HuH-7 (cell line): Measurements from ENCODE around the gene CDH4.
"Not testable (repeated sequence)": the region's sequence is repeated elsewhere in the genome, so short reads cannot be mapped to it uniquely, and the experiment has no call there.

Experiments used
- DNase-seq: peaks from one replicate; pipeline ENCODE4 v3.0.0; 2011; ENCODE audit warnings: low spot score

The CDH4 gene

GRCh38 chr20:61846074-61846473 lies 594.0 kb downstream of the CDH4 start:
- no peak for DNase-seq

GRCh38 chr20:61846741-61847419 lies 594.8 kb downstream of the CDH4 start:
- DNase-seq: no peak

- no peak for DNase-seq
These were observed 595.3 kb downstream of the CDH4 start for GRCh38 chr20:61847420-61847748.

- no peak for DNase-seq
These were observed 595.9 kb downstream of the CDH4 start for GRCh38 chr20:61847986-61848385.

- no peak for DNase-seq
These were observed 596.8 kb downstream of the CDH4 start for GRCh38 chr20:61848851-61849250.

- no peak for DNase-seq
These were observed 597.3 kb downstream of the CDH4 start for GRCh38 chr20:61849376-61849775.

- DNase-seq: no peak
These were observed 597.8 kb downstream of the CDH4 start for GRCh38 chr20:61849822-61850221.

- no peak for DNase-seq
These were observed 598.4 kb downstream of the CDH4 start for GRCh38 chr20:61850457-61850856.

GRCh38 chr20:61850926-61851900 lies 599.2 kb downstream of the CDH4 start:
- DNase-seq: no peak

GRCh38 chr20:61852268-61853072 lies 600.4 kb downstream of the CDH4 start:
- no peak for DNase-seq

GRCh38 chr20:61853073-61854005 lies 601.3 kb downstream of the CDH4 start:
- no peak for DNase-seq

- DNase-seq: not testable (repeated sequence)
These were observed 602.5 kb downstream of the CDH4 start for GRCh38 chr20:61854538-61854937.

- DNase-seq: no peak
These were observed 603.2 kb downstream of the CDH4 start for GRCh38 chr20:61855286-61855685.

GRCh38 chr20:61856626-61857413 lies 604.8 kb downstream of the CDH4 start:
- no peak for DNase-seq

- no peak for DNase-seq
These were observed 605.3 kb downstream of the CDH4 start for GRCh38 chr20:61857414-61857775.

GRCh38 chr20:61857884-61858283 lies 605.8 kb downstream of the CDH4 start:
- DNase-seq: no peak

GRCh38 chr20:61859767-61860166 lies 607.7 kb downstream of the CDH4 start:
- no peak for DNase-seq

- no peak for DNase-seq
These were observed 608.4 kb downstream of the CDH4 start for GRCh38 chr20:61860260-61860987.

- no peak for DNase-seq
These were observed 609.2 kb downstream of the CDH4 start for GRCh38 chr20:61861054-61861841.
